HepG2 (cell line): ENCODE measurements around the gene TPRA1. TPM values are rescaled to one million over a fixed set of nuclear protein-coding genes. Genes with fewer than 3 reads are reported as not detected.

Experiments used
- FIP1L1 ChIP-seq: fragments of 200-400 bp; formaldehyde crosslinking; IDR thresholded peaks from 2 replicates; pipeline ENCODE4 v1.6.1; 2018; ENCODE audit warnings: low read depth, mild to moderate bottlenecking, low read length, moderate library complexity, borderline replicate concordance; ENCODE audit not compliant: insufficient read depth
- GMEB1 ChIP-seq: sonication (generic); formaldehyde crosslinking; IDR thresholded peaks from 2 replicates; pipeline ENCODE4 v1.5.1; 2020; ENCODE audit warnings: missing genetic modification reagents, mild to moderate bottlenecking, borderline replicate concordance
- KIAA2018 ChIP-seq: sonication (generic); formaldehyde crosslinking; IDR thresholded peaks from 2 replicates; pipeline ENCODE4 v1.5.0; 2020; ENCODE audit warnings: mild to moderate bottlenecking, missing genetic modification reagents, borderline replicate concordance
- MIXL1 ChIP-seq: IDR thresholded peaks from 2 replicates; pipeline ENCODE4 v1.6.1; 2016
- NR2F2 ChIP-seq: IDR thresholded peaks from 2 replicates; pipeline ENCODE4 v1.6.1; 2012; ENCODE audit warnings: low read depth, inconsistent platforms, borderline replicate concordance
- PPARG ChIP-seq: conservative IDR thresholded peaks from 2 replicates; pipeline ENCODE4 v1.6.1; 2016; ENCODE audit warnings: missing biosample characterization, missing genetic modification reagents
- RARG ChIP-seq: sonication (generic); formaldehyde crosslinking; IDR thresholded peaks from 2 replicates; pipeline ENCODE4 v1.4.0; 2020; ENCODE audit warnings: low read depth, mild to moderate bottlenecking, missing genetic modification reagents
- RCOR2 ChIP-seq: IDR thresholded peaks from 2 replicates; pipeline ENCODE4 v1.6.1; 2016; ENCODE audit warnings: missing biosample characterization, missing genetic modification reagents
- TBX2 ChIP-seq: sonication (generic); formaldehyde crosslinking; IDR thresholded peaks from 2 replicates; pipeline ENCODE4 v1.5.0; 2020; ENCODE audit warnings: missing genetic modification reagents, mild to moderate bottlenecking, borderline replicate concordance
- TERF1 ChIP-seq: sonication (generic); formaldehyde crosslinking; IDR thresholded peaks from 2 replicates; pipeline ENCODE4 v1.8.0; 2022; ENCODE audit warnings: mild to moderate bottlenecking, missing genetic modification reagents, moderate library complexity
- ZNF101 ChIP-seq: sonication (generic); formaldehyde crosslinking; IDR thresholded peaks from 2 replicates; pipeline ENCODE4 v1.4.0; 2020; ENCODE audit warnings: mild to moderate bottlenecking, low read depth, missing genetic modification reagents, borderline replicate concordance
- ZNF431 ChIP-seq: sonication (generic); formaldehyde crosslinking; IDR thresholded peaks from 2 replicates; pipeline ENCODE4 v1.9.0; 2022; ENCODE audit warnings: missing genetic modification reagents, low read depth, mild to moderate bottlenecking, borderline replicate concordance
- ZNF510 ChIP-seq: sonication (generic); formaldehyde crosslinking; IDR thresholded peaks from 2 replicates; pipeline ENCODE4 v1.4.0; 2020; ENCODE audit warnings: low read depth, mild to moderate bottlenecking, missing genetic modification reagents
- ZNF543 ChIP-seq: sonication (generic); formaldehyde crosslinking; IDR thresholded peaks from 2 replicates; pipeline ENCODE4 v1.4.0; 2020; ENCODE audit warnings: mild to moderate bottlenecking, missing genetic modification reagents
- ZNF569 ChIP-seq: sonication (generic); formaldehyde crosslinking; IDR thresholded peaks from 2 replicates; pipeline ENCODE4 v1.5.0; 2020; ENCODE audit warnings: mild to moderate bottlenecking, missing genetic modification reagents, moderate library complexity, borderline replicate concordance
- ZNF639 ChIP-seq: conservative IDR thresholded peaks from 2 replicates; pipeline ENCODE4 v1.6.1; 2018; ENCODE audit warnings: missing genetic modification reagents
- polyA plus RNA-seq, 8 experiments: library from polyadenylated mRNA; depleted of rRNA in 3 of 8; stranded (reverse) in 7 of 8; unstranded in 1 of 8; fragments of >200 nt; fragmentation: Illumina TruSeq in 4 of 8; extraction: Trizol in 4 of 8; gene quantifications; 2 replicates each; pipeline versions ENCODE4 v1.2.1 to v1.2.3, GENCODE V29; 2011 to 2016; ENCODE audit warnings: low read depth in 4 of 8, missing spikeins in 1 of 8, mixed read lengths in 1 of 8; ENCODE audit not compliant: insufficient read depth in 1 of 8
- total RNA-seq, 5 experiments: library from RNA; depleted of rRNA; stranded (reverse); fragments of >200 nt; fragmentation: Illumina TruSeq; extraction: Trizol; gene quantifications; 2 replicates each; pipeline ENCODE4 v1.2.3, GENCODE V29; 2016; ENCODE audit warnings: low read depth in 1 of 5

The TPRA1 gene
- total and polyA plus RNA-seq, 2 of the 13 experiments (the other 11 are each of a cell fraction or from before 2014, with no cell fraction given), result 25.4 to 25.8 TPM

GRCh38 chr3:127628788-127629466 lies 38.4 kb upstream of the TPRA1 start, which contains the start of gene PODXL2 (continued):
- TF ChIP-seq ZNF639 (CRISPR knock-in tag) (0 out of 2 replicates have a peak, but pooled peaks have one; percentile 46), GMEB1 (CRISPR knock-in tag) (peak; percentile 58; the same call in 1 of the 2 replicates), ZNF543 (peak; percentile 84; the same call in 1 of the 2 replicates), ZNF431 (CRISPR knock-in tag) (0 out of 2 replicates have a peak, but pooled peaks have one; percentile 17), NR2F2 (no peak), MIXL1 (CRISPR knock-in tag) (no peak; the same call in 1 of the 2 replicates), FIP1L1 (no peak), TERF1 (CRISPR knock-in tag) (no peak), KIAA2018 (CRISPR knock-in tag) (no peak), ZNF101 (CRISPR knock-in tag) (0 out of 2 replicates have a peak, but pooled peaks have one; percentile 41), RCOR2 (CRISPR knock-in tag) (no peak), TBX2 (peak; percentile 61; the same call in 1 of the 2 replicates), PPARG (CRISPR knock-in tag) (no peak), RARG (CRISPR knock-in tag) (no peak), ZNF510 (CRISPR knock-in tag) (no peak), ZNF569 (no peak)
